Fibroblast of lung (primary cell): ENCODE measurements around the gene CHRNA1. TPM values are rescaled to one million over a fixed set of nuclear protein-coding genes. Genes with fewer than 3 reads are reported as not detected.

Experiments
- DNase-seq, 2 donors: peaks; one replicate each; pipeline versions ENCODE4 v3.0.0 to v3.0.0-alpha.2; 2010; ENCODE audit warnings: low read depth in 2 of 2
- H2AFZ ChIP-seq: 2 replicates; pipeline ENCODE4 v1.5.1; 2012; ENCODE audit warnings: low read length, control low read depth, inconsistent platforms
- H3K27ac ChIP-seq: 2 replicates; pipeline ENCODE4 v1.5.1; 2011; ENCODE audit warnings: low read length, control low read depth; ENCODE audit not compliant: insufficient read depth
- H3K27me3 ChIP-seq: 2 replicates; pipeline ENCODE4 v1.5.1; 2011; ENCODE audit warnings: mild to moderate bottlenecking, low read length; ENCODE audit not compliant: control insufficient read depth, insufficient read depth
- H3K36me3 ChIP-seq: 2 replicates; pipeline ENCODE4 v1.5.1; 2011; ENCODE audit warnings: low read length; ENCODE audit not compliant: control insufficient read depth, insufficient read depth
- H3K4me1 ChIP-seq: 2 replicates; pipeline ENCODE4 v1.5.1; 2011; ENCODE audit warnings: low read length; ENCODE audit not compliant: control insufficient read depth, insufficient read depth; ENCODE audit errors: extremely low read depth
- H3K4me2 ChIP-seq: 2 replicates; pipeline ENCODE4 v1.5.1; 2011; ENCODE audit warnings: low read length, control low read depth; ENCODE audit not compliant: insufficient read depth; ENCODE audit errors: extremely low read depth
- H3K4me3 ChIP-seq, 4 experiments: fragments of 200-600 bp in 1 of 4; sonication (generic) in 1 of 4; replicated peaks in 1 of 4; 2 replicates each; pipeline ENCODE4 v1.5.1; 2011 to 2016; ENCODE audit warnings: low read length in 4 of 4, low read depth in 3 of 4, mild to moderate bottlenecking in 3 of 4, control low read depth in 2 of 4, inconsistent platforms in 1 of 4, mixed read lengths in 1 of 4; ENCODE audit not compliant: insufficient read depth in 1 of 4; ENCODE audit errors: control extremely low read depth in 1 of 4
- H3K79me2 ChIP-seq: 2 replicates; pipeline ENCODE4 v1.5.1; 2012; ENCODE audit warnings: mild to moderate bottlenecking, low read length, inconsistent platforms; ENCODE audit not compliant: control insufficient read depth, insufficient read depth
- H3K9ac ChIP-seq: 2 replicates; pipeline ENCODE4 v1.5.1; 2011; ENCODE audit warnings: mild to moderate bottlenecking, low read length, control low read depth; ENCODE audit not compliant: insufficient read depth
- H3K9me3 ChIP-seq: 2 replicates; pipeline ENCODE4 v1.5.1; 2012; ENCODE audit warnings: low read depth, low read length; ENCODE audit not compliant: control insufficient read depth, insufficient read depth
- H4K20me1 ChIP-seq: 2 replicates; pipeline ENCODE4 v1.5.1; 2011; ENCODE audit warnings: low read length; ENCODE audit not compliant: control insufficient read depth, insufficient read depth; ENCODE audit errors: extremely low read depth
- EZH2 ChIP-seq: IDR thresholded peaks from 2 replicates; pipeline ENCODE4 v1.5.1; 2012; ENCODE audit warnings: low read length, control low read depth, mild to moderate bottlenecking; ENCODE audit errors: missing control alignments
- polyA plus RNA-seq, 2 donors: library from polyadenylated mRNA; depleted of rRNA in 1 of 2; stranded (reverse) in 1 of 2; unstranded in 1 of 2; fragments of >200 nt; gene quantifications; 2 replicates each; pipeline ENCODE4 v1.2.1, GENCODE V29; 2011 to 2012; ENCODE audit warnings: missing spikeins in 1 of 2
- total RNA-seq: library from RNA; depleted of rRNA; stranded (reverse); fragments of >200 nt; gene quantifications from 2 replicates; pipeline ENCODE4 v1.2.1, GENCODE V29; 2014
- TF ChIP-seq, protein P1 (sequence below), 2 donors: IDR thresholded peaks in 1 of 2; conservative IDR thresholded peaks in 1 of 2; 1 replicate in 1 of 2; 2 replicates in 1 of 2; pipeline ENCODE4 v1.5.1; 2011 to 2012; ENCODE audit warnings: low read length in 2 of 2, control low read depth in 1 of 2, inconsistent platforms in 1 of 2, low read depth in 1 of 2, mild to moderate bottlenecking in 1 of 2

CHRNA1 gene
- total and polyA plus RNA-seq, 2 donors (not counting 1 experiment from before 2014, with no cell fraction given) = 0.33 to 1.1 TPM

DNA sequence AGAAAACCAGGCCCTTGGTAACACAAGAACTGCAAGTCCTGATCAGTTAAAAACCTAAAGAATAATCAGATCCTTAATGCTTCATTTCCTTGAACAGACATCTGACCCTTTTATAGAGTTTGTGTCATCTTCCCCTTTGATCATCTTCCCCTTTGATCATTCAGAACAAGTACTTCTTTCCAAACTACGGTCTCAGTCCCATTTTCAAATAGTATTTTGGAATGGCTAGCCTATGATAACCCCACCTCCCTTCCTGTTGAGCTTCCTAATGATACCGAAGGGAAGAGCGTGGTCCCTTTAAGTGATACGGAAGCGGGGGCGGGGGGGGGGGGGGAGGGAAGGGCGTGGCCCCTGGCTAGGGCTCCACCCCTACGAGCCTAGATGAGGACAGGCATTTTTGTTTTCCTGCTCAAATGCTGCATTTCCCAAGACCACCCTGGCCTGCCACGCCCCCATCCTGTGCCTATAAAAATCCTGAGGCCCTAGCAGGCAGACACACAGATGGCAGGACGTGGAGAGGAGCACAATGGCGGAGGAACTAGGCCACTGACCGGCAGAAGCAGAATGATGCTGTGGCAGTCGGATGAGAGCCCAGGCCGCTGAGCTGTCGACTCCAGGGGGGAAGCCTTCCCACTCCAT lies 24.1 kb upstream of the CHRNA1 start:
- Histone ChIP-seq H4K20me1 (no peaks in the 10 kb centered on the region), H2AFZ (no peak overlapping the region), H3K79me2 (no peaks in the 10 kb centered on the region), H3K4me1 (peaks cover 28% of the 10 kb centered on the region), H3K4me2 (peak overlapping the region; percentile 56), H3K9ac (peak overlapping the region; percentile 56), H3K27me3 (no peaks in the 10 kb centered on the region), H3K4me3 (no peak overlapping the region), H3K36me3 (no peaks in the 10 kb centered on the region), H3K27ac (peak overlapping the region; percentile 94), H3K9me3 (no peaks in the 10 kb centered on the region)
- peak; percentile 60 to 66 for DNase-seq
- no peak for TF ChIP-seq EZH2
- TF ChIP-seq, protein P1, sequence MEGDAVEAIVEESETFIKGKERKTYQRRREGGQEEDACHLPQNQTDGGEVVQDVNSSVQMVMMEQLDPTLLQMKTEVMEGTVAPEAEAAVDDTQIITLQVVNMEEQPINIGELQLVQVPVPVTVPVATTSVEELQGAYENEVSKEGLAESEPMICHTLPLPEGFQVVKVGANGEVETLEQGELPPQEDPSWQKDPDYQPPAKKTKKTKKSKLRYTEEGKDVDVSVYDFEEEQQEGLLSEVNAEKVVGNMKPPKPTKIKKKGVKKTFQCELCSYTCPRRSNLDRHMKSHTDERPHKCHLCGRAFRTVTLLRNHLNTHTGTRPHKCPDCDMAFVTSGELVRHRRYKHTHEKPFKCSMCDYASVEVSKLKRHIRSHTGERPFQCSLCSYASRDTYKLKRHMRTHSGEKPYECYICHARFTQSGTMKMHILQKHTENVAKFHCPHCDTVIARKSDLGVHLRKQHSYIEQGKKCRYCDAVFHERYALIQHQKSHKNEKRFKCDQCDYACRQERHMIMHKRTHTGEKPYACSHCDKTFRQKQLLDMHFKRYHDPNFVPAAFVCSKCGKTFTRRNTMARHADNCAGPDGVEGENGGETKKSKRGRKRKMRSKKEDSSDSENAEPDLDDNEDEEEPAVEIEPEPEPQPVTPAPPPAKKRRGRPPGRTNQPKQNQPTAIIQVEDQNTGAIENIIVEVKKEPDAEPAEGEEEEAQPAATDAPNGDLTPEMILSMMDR (conservative IDR thresholded peaks at IDR 0.05 in 1 of 2, IDR thresholded peaks at IDR 0.05 in 1 of 2; ENCODE audit: low read depth in 1 of 2, low read length in 2 of 2) = no peak

DNA sequence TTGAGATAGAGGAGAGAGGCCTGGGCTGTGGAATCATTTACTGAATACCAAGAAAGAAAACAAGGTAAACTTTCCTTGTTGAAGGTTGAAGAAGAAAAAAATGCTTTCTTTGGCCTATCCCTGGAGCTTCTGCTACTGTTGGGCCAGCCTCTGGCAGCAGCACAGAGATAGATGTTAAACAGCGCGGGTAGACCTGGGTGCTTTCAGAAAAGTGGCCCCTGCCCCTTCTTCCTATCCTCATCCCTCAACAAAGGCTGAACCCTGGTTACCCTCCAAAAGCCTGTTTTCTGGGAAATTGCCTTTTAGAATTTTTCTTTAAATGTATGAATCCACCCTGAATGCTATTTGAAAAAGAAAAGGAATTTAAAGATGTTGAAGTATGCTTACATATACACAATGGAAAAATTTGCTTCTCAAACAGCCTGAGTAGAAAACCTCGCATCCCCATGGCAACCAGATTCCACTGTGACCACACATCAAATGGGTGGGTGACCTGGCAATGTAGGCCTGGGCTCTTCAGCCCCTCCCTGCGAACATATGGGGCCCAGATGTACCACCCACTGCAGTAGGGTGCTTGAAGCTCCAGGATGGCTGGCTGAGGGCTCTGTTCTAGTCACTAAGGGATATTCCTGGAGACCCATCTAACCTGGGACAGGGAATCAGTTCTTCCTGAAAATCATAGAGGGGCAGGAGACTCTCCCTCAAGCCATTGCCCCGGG lies 23.4 kb upstream of the CHRNA1 start:
- Histone ChIP-seq H4K20me1 (no peaks in the 10 kb centered on the region), H3K9ac (peak overlapping the region; percentile 56), H3K4me2 (peak overlapping the region; percentile 56), H3K4me1 (peaks cover 27% of the 10 kb centered on the region), H3K79me2 (no peaks in the 10 kb centered on the region), H3K36me3 (no peaks in the 10 kb centered on the region), H3K4me3 (no peak overlapping the region), H2AFZ (no peak overlapping the region), H3K27ac (peak overlapping the region; percentile 94), H3K9me3 (no peaks in the 10 kb centered on the region), H3K27me3 (no peaks in the 10 kb centered on the region)
- TF ChIP-seq, protein P1 (conservative IDR thresholded peaks at IDR 0.05 in 1 of 2, IDR thresholded peaks at IDR 0.05 in 1 of 2; ENCODE audit: low read depth in 1 of 2, low read length in 2 of 2) = no peak
- no peak for TF ChIP-seq EZH2
- DNase-seq = peak; percentile 99 to 100

DNA sequence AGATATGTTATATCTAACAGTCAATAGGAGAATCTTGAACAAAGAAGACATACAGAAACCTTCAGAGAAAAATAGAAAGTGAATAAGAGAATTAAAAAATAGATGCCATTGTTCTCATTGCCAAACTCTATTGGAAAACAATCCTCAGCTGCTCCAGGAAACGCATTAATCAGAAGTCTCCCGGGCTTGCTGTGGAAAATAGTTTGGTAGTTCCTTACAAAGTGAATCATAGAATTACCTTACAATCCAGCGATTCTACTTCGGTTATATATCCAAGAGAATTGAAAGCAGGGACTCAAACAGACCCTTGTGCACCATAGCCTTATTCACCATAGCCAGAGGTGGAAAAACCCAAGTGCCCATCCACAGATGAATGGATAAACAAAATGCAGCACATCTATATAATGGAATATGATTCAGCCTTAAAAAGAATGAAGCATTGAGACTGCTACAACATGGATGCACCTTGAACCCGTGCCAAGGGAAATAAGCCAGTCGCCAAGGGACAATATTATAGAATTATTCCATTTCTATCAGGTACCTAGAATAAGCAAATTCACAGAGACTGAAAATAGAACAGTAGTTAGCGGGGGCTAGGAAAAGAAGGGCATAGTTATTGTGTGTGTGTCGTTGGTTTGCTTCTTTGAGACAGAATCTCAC lies 21.9 kb upstream of the CHRNA1 start:
- Histone ChIP-seq H4K20me1 (no peaks in the 10 kb centered on the region), H3K27me3 (no peaks in the 10 kb centered on the region), H3K4me2 (no peak overlapping the region), H3K27ac (peak overlapping the region; percentile 94), H2AFZ (no peak overlapping the region), H3K9me3 (no peaks in the 10 kb centered on the region), H3K36me3 (no peaks in the 10 kb centered on the region), H3K79me2 (no peaks in the 10 kb centered on the region), H3K4me1 (peaks cover 27% of the 10 kb centered on the region), H3K4me3 (no peak overlapping the region), H3K9ac (no peak overlapping the region)
- no peak for TF ChIP-seq EZH2
- TF ChIP-seq, protein P1 (conservative IDR thresholded peaks at IDR 0.05 in 1 of 2, IDR thresholded peaks at IDR 0.05 in 1 of 2; ENCODE audit: low read depth in 1 of 2, low read length in 2 of 2) = no peak
- DNase-seq = peak in 1 of 2 donors; percentile 93
